ENCODE results near the gene TXNDC8.

Gene TXNDC8

GRCh38 chr9:110260911-110261310 is 76.8 kb downstream of the TXNDC8 start:
- no peaks in the 10 kb centered on the region for H3K9me3 ChIP-seq (ENCODE audit: insufficient read depth, low read length)
- no peak for DNase-seq (ENCODE audit: low read depth, low spot score)
- H3K4me3 ChIP-seq (ENCODE audit: insufficient read length, low read depth): no peak overlapping the region
- H3K9ac ChIP-seq (ENCODE audit: insufficient read length, low read depth): no peak overlapping the region
- no peaks in the 10 kb centered on the region for H3K4me1 ChIP-seq (ENCODE audit: insufficient read depth, insufficient read length)
- no peaks in the 10 kb centered on the region for H3K36me3 ChIP-seq (ENCODE audit: insufficient read depth, insufficient read length, low read length)
- H3K27me3 ChIP-seq (ENCODE audit: insufficient read depth, insufficient read length): no peaks in the 10 kb centered on the region
- TF ChIP-seq SUZ12 (IDR thresholded peaks at IDR 0.05; ENCODE audit: extremely low read depth, insufficient read depth, insufficient read length): no peak
- no peak for TF ChIP-seq ZNF274 (IDR thresholded peaks at IDR 0.05; ENCODE audit: low read depth, low read length)
- no peak for TF ChIP-seq YY1 (IDR thresholded peaks at IDR 0.05; ENCODE audit: insufficient read depth, insufficient read length)

GRCh38 chr9:110259566-110259965 is 78.1 kb downstream of the TXNDC8 start:
- H3K27me3 ChIP-seq (ENCODE audit: insufficient read depth, insufficient read length): no peaks in the 10 kb centered on the region
- no peak overlapping the region for H3K9ac ChIP-seq (ENCODE audit: insufficient read length, low read depth)
- TF ChIP-seq YY1 (IDR thresholded peaks at IDR 0.05; ENCODE audit: insufficient read depth, insufficient read length) (no peak), SUZ12 (IDR thresholded peaks at IDR 0.05; ENCODE audit: extremely low read depth, insufficient read depth, insufficient read length) (no peak), ZNF274 (IDR thresholded peaks at IDR 0.05; ENCODE audit: low read depth, low read length) (no peak)
- DNase-seq (ENCODE audit: low read depth, low spot score): no peak
- H3K4me1 ChIP-seq (ENCODE audit: insufficient read depth, insufficient read length): no peaks in the 10 kb centered on the region
- H3K4me3 ChIP-seq (ENCODE audit: insufficient read length, low read depth): no peak overlapping the region
- no peaks in the 10 kb centered on the region for H3K36me3 ChIP-seq (ENCODE audit: insufficient read depth, insufficient read length, low read length)
- H3K9me3 ChIP-seq (ENCODE audit: insufficient read depth, low read length): no peaks in the 10 kb centered on the region

- Histone ChIP-seq H3K27me3 (ENCODE audit: insufficient read depth, insufficient read length) (no peaks in the 10 kb centered on the region), H3K36me3 (ENCODE audit: insufficient read depth, insufficient read length, low read length) (peaks cover 7% of the 10 kb centered on the region), H3K9ac (ENCODE audit: insufficient read length, low read depth) (no peak overlapping the region), H3K9me3 (ENCODE audit: insufficient read depth, low read length) (no peaks in the 10 kb centered on the region), H3K4me3 (ENCODE audit: insufficient read length, low read depth) (no peak overlapping the region), H3K4me1 (ENCODE audit: insufficient read depth, insufficient read length) (no peaks in the 10 kb centered on the region)
- no peak for DNase-seq (ENCODE audit: low read depth, low spot score)
- TF ChIP-seq YY1 (IDR thresholded peaks at IDR 0.05; ENCODE audit: insufficient read depth, insufficient read length) (no peak), SUZ12 (IDR thresholded peaks at IDR 0.05; ENCODE audit: extremely low read depth, insufficient read depth, insufficient read length) (no peak), ZNF274 (IDR thresholded peaks at IDR 0.05; ENCODE audit: low read depth, low read length) (no peak)
These were observed 79.0 kb downstream of the TXNDC8 start for GRCh38 chr9:110258690-110259091.

- TF ChIP-seq SUZ12 (IDR thresholded peaks at IDR 0.05; ENCODE audit: extremely low read depth, insufficient read depth, insufficient read length): no peak
- TF ChIP-seq YY1 (IDR thresholded peaks at IDR 0.05; ENCODE audit: insufficient read depth, insufficient read length): no peak
- no peak for TF ChIP-seq ZNF274 (IDR thresholded peaks at IDR 0.05; ENCODE audit: low read depth, low read length)
- Histone ChIP-seq H3K9me3 (ENCODE audit: insufficient read depth, low read length) (no peaks in the 10 kb centered on the region), H3K4me1 (ENCODE audit: insufficient read depth, insufficient read length) (no peaks in the 10 kb centered on the region), H3K9ac (ENCODE audit: insufficient read length, low read depth) (peak overlapping the region; percentile 76), H3K27me3 (ENCODE audit: insufficient read depth, insufficient read length) (no peaks in the 10 kb centered on the region), H3K36me3 (ENCODE audit: insufficient read depth, insufficient read length, low read length) (peaks cover 7% of the 10 kb centered on the region), H3K4me3 (ENCODE audit: insufficient read length, low read depth) (peak overlapping the region; percentile 95)
- DNase-seq (ENCODE audit: low read depth, low spot score): no peak
These were observed 79.7 kb downstream of the TXNDC8 start for GRCh38 chr9:110257956-110258355.

- no peaks in the 10 kb centered on the region for H3K9me3 ChIP-seq (ENCODE audit: insufficient read depth, low read length)
- H3K36me3 ChIP-seq (ENCODE audit: insufficient read depth, insufficient read length, low read length): peaks cover 7% of the 10 kb centered on the region
- H3K9ac ChIP-seq (ENCODE audit: insufficient read length, low read depth): peak overlapping the region; percentile 76
- peak; percentile 15 for DNase-seq (ENCODE audit: low read depth, low spot score)
- H3K4me3 ChIP-seq (ENCODE audit: insufficient read length, low read depth): peak overlapping the region; percentile 95
- no peaks in the 10 kb centered on the region for H3K27me3 ChIP-seq (ENCODE audit: insufficient read depth, insufficient read length)
- H3K4me1 ChIP-seq (ENCODE audit: insufficient read depth, insufficient read length): no peaks in the 10 kb centered on the region
- TF ChIP-seq ZNF274 (IDR thresholded peaks at IDR 0.05; ENCODE audit: low read depth, low read length) (no peak), SUZ12 (IDR thresholded peaks at IDR 0.05; ENCODE audit: extremely low read depth, insufficient read depth, insufficient read length) (no peak), YY1 (IDR thresholded peaks at IDR 0.05; ENCODE audit: insufficient read depth, insufficient read length) (no peak)
These were observed 80.4 kb downstream of the TXNDC8 start for GRCh38 chr9:110257097-110257841.

GRCh38 chr9:110256380-110257096 is 81.1 kb downstream of the TXNDC8 start, which contains the start of gene TXN:
TSS of gene TXN (minus strand) at chr9:110256507. CDS start at chr9:110256435, 72 bp downstream.
- H3K9ac ChIP-seq (ENCODE audit: insufficient read length, low read depth): peak within 1 kb of the TSS; percentile 99
- no peaks in the 10 kb centered on the region for H3K27me3 ChIP-seq (ENCODE audit: insufficient read depth, insufficient read length)
- peak within 1 kb of the TSS; percentile 95 for H3K4me3 ChIP-seq (ENCODE audit: insufficient read length, low read depth)
- no peaks in the 10 kb centered on the region for H3K9me3 ChIP-seq (ENCODE audit: insufficient read depth, low read length)
- TF ChIP-seq SUZ12 (IDR thresholded peaks at IDR 0.05; ENCODE audit: extremely low read depth, insufficient read depth, insufficient read length): no peak
- TF ChIP-seq YY1 (IDR thresholded peaks at IDR 0.05; ENCODE audit: insufficient read depth, insufficient read length): no peak
- no peak for TF ChIP-seq ZNF274 (IDR thresholded peaks at IDR 0.05; ENCODE audit: low read depth, low read length)
- peak; percentile 80 for DNase-seq (ENCODE audit: low read depth, low spot score)
- H3K36me3 ChIP-seq (ENCODE audit: insufficient read depth, insufficient read length, low read length): peaks cover 10% of the 10 kb centered on the region
- H3K4me1 ChIP-seq (ENCODE audit: insufficient read depth, insufficient read length): no peaks in the 10 kb centered on the region
